ENCODE measurements around the gene GRIN3B.

GRCh38 chr19:999379-999719 lies 870 bp upstream of the GRIN3B start:
- TF ChIP-seq EP300 (IDR thresholded peaks at IDR 0.05) (no peak), POLR2A (IDR thresholded peaks at IDR 0.05) (no peak)
